Activated CD4-positive, alpha-beta T cell treated with anti-CD3 and anti-CD28 coated beads, Interleukin-2, amount 50 U/mL, for 4 hours (primary cell): ENCODE results near the gene LAMC1.

Experiments
- DNase-seq, 2 experiments: peaks; one replicate each; pipeline ENCODE4 v3.0.0-alpha.2; 2020

LAMC1 gene

GRCh38 chr1:183152180-183152579, 129.0 kb downstream of the LAMC1 start:
- DNase-seq, result no peak

DNA sequence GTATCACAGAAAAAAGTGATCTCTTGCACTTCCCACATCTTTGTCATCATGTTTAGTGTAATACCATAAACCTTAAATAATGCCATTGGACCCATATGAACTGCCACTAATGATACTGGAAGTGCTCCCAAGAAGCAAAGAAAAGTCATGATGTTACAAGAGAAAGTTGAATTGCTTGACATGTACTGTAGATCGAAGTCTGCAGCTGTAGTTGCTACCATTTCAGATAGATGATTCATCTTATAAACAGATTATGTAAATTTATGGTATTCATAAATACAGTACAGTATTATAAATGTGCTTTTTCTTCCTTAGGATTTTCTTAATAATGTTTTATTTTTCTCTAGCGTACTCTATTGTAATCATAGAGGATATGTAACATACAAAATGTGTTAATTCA, 132.7 kb downstream of the LAMC1 start:
- no peak for DNase-seq

GRCh38 chr1:183159960-183160359, 136.7 kb downstream of the LAMC1 start:
- DNase-seq, result no peak

GRCh38 chr1:183161391-183161790, 138.2 kb downstream of the LAMC1 start:
- DNase-seq, result no peak

GRCh38 chr1:183163316-183163715, 140.1 kb downstream of the LAMC1 start:
- DNase-seq, result no peak

- DNase-seq, result no peak
Measured at GRCh38 chr1:183164340-183164739, 141.1 kb downstream of the LAMC1 start.

GRCh38 chr1:183164963-183165362, 141.7 kb downstream of the LAMC1 start:
- no peak for DNase-seq

DNA sequence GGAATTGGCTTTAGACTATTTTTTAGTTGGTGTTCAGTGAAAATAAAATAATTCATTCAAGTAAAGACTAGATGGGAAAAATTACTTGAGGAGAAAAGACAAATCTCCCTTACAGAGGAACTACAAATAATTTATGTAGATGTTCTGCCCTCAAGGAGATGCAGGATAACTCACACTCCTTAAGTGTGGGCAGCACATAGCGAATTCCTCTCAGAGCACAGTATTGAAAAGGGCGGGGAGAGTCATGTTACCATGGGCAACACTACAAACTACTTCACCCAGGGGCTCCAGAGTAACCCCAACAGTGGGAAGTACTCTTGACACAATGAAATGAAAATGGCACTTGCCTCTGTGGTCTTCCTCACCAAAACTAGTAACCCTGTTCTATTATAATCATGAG, 142.2 kb downstream of the LAMC1 start:
- no peak for DNase-seq

DNA sequence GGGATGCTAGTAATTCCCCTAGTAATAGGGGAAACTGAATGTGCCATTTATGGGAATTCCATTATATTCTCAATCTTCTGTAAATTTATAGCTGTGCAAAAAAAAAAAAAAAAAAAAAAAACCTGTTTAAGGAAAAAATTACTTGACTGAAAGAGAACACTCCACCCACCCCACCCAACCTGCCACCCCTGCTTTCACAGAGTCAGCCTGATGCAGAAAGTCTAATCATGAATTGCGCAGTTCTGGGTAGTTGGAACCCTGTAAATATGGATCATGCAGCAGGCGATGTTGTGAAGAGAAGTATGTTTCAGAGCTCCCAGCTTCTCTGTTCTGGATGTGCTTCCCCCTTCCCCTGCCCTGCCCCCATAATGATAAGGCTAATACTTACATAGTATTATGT, 143.2 kb downstream of the LAMC1 start:
- no peak for DNase-seq

- no peak for DNase-seq
Measured at GRCh38 chr1:183167676-183168075, 144.5 kb downstream of the LAMC1 start.

DNA sequence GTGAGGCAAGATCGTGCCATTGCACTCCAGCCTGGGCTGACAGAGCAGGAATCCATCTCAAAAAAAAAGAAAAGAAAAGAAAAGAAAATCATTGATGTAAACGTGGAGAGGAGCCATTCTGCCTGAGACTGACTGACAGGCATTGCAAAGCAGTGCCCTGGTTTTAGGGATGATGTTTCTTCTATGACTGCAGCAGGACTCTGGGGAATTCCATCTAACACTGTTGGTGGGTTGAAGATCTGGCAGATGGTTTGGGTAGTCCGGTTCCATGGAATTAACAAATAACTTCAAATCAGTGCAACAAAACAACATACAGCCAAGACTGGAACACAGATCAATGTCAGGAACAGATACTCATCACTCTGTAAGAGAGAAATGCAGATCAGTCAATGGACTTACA, 145.1 kb downstream of the LAMC1 start:
- no peak for DNase-seq

- DNase-seq, result no peak
Measured at GRCh38 chr1:183173828-183174227, 150.6 kb downstream of the LAMC1 start.

GRCh38 chr1:183175631-183176030, 152.4 kb downstream of the LAMC1 start:
- DNase-seq, result no peak

DNA sequence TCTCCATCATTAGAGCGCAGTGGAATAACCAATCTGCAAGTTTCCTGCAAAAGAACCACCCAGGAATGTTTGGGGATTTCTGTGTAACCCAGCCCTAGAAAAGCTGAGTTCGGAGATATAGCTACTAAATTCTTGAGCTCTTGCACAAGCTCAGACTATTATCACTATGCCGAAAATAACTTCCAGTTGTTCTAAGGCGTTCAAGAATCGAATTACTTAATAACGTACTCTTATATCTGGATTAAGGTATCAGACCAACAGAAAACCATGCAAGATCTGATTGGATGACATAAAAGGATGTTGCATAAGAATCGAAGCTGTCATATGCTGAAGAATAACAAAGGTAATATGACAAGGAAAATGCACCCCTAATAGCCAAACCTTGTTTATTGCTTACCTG, 155.3 kb downstream of the LAMC1 start:
- no peak for DNase-seq

DNA sequence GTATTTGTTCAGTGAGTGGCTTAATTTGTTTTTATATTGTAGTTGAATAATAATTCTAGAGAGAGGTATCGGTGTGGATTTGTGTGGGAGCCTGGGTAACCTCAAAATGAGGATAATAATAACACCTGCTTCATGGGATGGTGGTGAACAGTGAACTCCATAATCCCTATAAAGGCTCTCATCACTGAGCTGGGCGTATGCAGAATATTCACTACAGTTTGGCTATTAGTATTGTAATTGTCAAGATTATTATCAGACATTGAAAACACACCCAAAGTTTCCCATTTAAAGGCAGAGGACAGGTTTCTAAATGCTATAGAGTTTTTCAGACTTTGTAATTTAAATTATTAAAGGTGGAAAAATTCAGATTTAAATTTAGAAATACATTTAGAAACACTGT, 155.8 kb downstream of the LAMC1 start:
- no peak for DNase-seq

GRCh38 chr1:183180218-183180617, 157.0 kb downstream of the LAMC1 start:
- DNase-seq, result no peak

- no peak for DNase-seq
Measured at GRCh38 chr1:183180634-183181056, 157.4 kb downstream of the LAMC1 start.

DNA sequence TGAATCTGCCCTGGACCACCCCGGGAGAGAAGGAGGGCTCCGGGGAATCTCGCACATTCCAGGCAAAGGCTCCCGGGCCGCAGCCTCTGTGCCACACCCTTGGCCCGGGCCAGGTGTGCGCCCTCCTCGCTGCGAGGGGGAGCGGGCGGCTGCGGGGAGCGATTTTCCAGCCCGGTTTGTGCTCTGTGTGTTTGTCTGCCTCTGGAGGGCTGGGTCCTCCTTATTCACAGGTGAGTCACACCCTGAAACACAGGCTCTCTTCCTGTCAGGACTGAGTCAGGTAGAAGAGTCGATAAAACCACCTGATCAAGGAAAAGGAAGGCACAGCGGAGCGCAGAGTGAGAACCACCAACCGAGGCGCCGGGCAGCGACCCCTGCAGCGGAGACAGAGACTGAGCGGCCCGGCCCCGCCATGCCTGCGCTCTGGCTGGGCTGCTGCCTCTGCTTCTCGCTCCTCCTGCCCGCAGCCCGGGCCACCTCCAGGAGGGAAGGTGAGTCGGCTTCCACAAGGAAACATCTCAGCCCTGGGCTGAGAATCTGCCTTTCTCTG, 162.8 kb downstream of the LAMC1 start, which contains the start of gene LAMC2:
LAMC2 (plus strand) TSS at position 324 of the 550 bp plus-strand sequence; CDS start at position 413, 89 bp downstream.
- no peak for DNase-seq

DNA sequence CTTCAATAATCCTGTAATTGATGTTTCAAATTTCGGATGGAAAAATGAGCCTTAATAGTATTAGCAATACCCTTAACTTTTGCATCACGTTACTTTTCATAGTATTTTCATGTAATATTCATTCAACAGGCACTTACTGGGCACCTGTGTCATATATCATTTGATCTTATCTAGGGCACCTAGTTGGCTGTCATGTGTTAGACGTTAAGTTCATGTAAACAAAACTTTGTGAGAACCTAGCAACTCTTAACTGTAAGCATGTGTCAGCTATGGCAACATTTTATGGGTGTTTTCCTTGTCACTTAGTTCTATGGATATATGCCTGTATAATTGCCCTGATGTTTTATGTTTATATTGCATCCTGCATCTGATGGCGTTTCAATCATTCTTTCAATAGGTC, 163.6 kb downstream of the LAMC1 start:
- DNase-seq, result no peak

- DNase-seq, result no peak
Measured at GRCh38 chr1:183188240-183188639, 165.0 kb downstream of the LAMC1 start.

GRCh38 chr1:183191833-183192232, 168.6 kb downstream of the LAMC1 start:
- no peak for DNase-seq

- no peak for DNase-seq
Measured at GRCh38 chr1:183193963-183194525, 170.8 kb downstream of the LAMC1 start.

- no peak for DNase-seq
Measured at GRCh38 chr1:183194527-183195141, 171.4 kb downstream of the LAMC1 start.

- DNase-seq, result no peak
Measured at GRCh38 chr1:183195142-183195574, 171.9 kb downstream of the LAMC1 start.
